Uterus (tissue), 2 donors: ENCODE measurements around the gene ZPBP2.

Source experiments
- POLR2A ChIP-seq, 2 donors: fragments of 450-650 bp; IDR thresholded peaks; one replicate each; pipeline ENCODE4 v1.6.1; 2016; ENCODE audit warnings: antibody characterized with exemption in 2 of 2, mild to moderate bottlenecking in 1 of 2, moderate library complexity in 1 of 2
- TF ChIP-seq, protein P1 (sequence below), 4 experiments: fragments of 200-600 bp in 2 of 4; fragments of 450-650 bp in 2 of 4; sonication (generic) in 2 of 4; IDR thresholded peaks; one replicate each; pipeline ENCODE4 v1.5.1; 2016 to 2019; ENCODE audit warnings: antibody characterized with exemption in 4 of 4, mild to moderate bottlenecking in 2 of 4, moderate library complexity in 1 of 4

GRCh38 chr17:39867880-39868553 is at the start of gene ZPBP2:
- TF ChIP-seq, protein P1, sequence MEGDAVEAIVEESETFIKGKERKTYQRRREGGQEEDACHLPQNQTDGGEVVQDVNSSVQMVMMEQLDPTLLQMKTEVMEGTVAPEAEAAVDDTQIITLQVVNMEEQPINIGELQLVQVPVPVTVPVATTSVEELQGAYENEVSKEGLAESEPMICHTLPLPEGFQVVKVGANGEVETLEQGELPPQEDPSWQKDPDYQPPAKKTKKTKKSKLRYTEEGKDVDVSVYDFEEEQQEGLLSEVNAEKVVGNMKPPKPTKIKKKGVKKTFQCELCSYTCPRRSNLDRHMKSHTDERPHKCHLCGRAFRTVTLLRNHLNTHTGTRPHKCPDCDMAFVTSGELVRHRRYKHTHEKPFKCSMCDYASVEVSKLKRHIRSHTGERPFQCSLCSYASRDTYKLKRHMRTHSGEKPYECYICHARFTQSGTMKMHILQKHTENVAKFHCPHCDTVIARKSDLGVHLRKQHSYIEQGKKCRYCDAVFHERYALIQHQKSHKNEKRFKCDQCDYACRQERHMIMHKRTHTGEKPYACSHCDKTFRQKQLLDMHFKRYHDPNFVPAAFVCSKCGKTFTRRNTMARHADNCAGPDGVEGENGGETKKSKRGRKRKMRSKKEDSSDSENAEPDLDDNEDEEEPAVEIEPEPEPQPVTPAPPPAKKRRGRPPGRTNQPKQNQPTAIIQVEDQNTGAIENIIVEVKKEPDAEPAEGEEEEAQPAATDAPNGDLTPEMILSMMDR (IDR thresholded peaks at IDR 0.05) = no peak
- TF ChIP-seq POLR2A (IDR thresholded peaks at IDR 0.05) = no peak
